SU-DHL-6 (cell line): ENCODE data around the gene TMCO4.

ENCODE experiments used
- H2AFZ ChIP-seq: fragments of 200-600 bp; sonication (generic); 2 replicates; pipeline ENCODE4 v1.6.1; 2014; ENCODE audit warnings: low read depth, mild to moderate bottlenecking, moderate library complexity, mixed read lengths, antibody characterized with exemption, low read length; ENCODE audit not compliant: severe bottlenecking
- H3F3A ChIP-seq: fragments of 200-600 bp; shearing (Covaris generic); 2 replicates; pipeline ENCODE4 v1.6.0; 2016; ENCODE audit warnings: antibody characterized with exemption, mild to moderate bottlenecking; ENCODE audit not compliant: insufficient read depth
- H3K27ac ChIP-seq: fragments of 200-600 bp; sonication (generic); 2 replicates; pipeline ENCODE4 v1.5.1; 2016; ENCODE audit warnings: low read depth, mild to moderate bottlenecking, low read length, moderate library complexity, mixed read lengths
- H3K27me3 ChIP-seq: fragments of 200-600 bp; sonication (generic), shearing (Covaris generic); 2 replicates; pipeline ENCODE4 v1.6.0; 2014; ENCODE audit warnings: mild to moderate bottlenecking, low read length
- H3K36me3 ChIP-seq: fragments of 200-600 bp; sonication (generic); 2 replicates; pipeline ENCODE4 v1.6.1; 2014; ENCODE audit warnings: mild to moderate bottlenecking, low read length, mixed read lengths
- H3K4me2 ChIP-seq: fragments of 300-600, 200-600 bp; shearing (Covaris generic), sonication (generic); 2 replicates; pipeline ENCODE4 v1.6.0; 2014; ENCODE audit warnings: low read length, low read depth, mild to moderate bottlenecking; ENCODE audit not compliant: poor library complexity, severe bottlenecking
- H3K4me3 ChIP-seq: fragments of 200-600 bp; sonication (generic); 2 replicates; pipeline ENCODE4 v1.5.1; 2014; ENCODE audit warnings: antibody characterized with exemption, low read length, mild to moderate bottlenecking, mixed read lengths; ENCODE audit not compliant: insufficient read depth, poor library complexity, severe bottlenecking
- H3K79me2 ChIP-seq: fragments of 200-600 bp; sonication (generic); 2 replicates; pipeline ENCODE4 v1.6.1; 2014; ENCODE audit warnings: mild to moderate bottlenecking, low read length, moderate library complexity; ENCODE audit not compliant: insufficient read depth
- H3K9ac ChIP-seq: fragments of 200-600 bp; sonication (generic); 2 replicates; pipeline ENCODE4 v1.7.0; 2014; ENCODE audit warnings: mild to moderate bottlenecking, low read length
- H3K9me2 ChIP-seq: fragments of 200-600 bp; sonication (generic); replicated peaks from 2 replicates; pipeline ENCODE4 v1.6.1; 2014; ENCODE audit warnings: low read length; ENCODE audit not compliant: insufficient read depth
- H3K9me3 ChIP-seq: fragments of 200-600 bp; sonication (generic); 2 replicates; pipeline ENCODE4 v1.6.1; 2014; ENCODE audit warnings: low read length, mixed read lengths; ENCODE audit not compliant: insufficient read depth
- H4K20me1 ChIP-seq: fragments of 200-600 bp; sonication (generic); 2 replicates; pipeline ENCODE4 v1.6.1; 2014; ENCODE audit warnings: low read depth, mild to moderate bottlenecking, antibody characterized with exemption, low read length, moderate library complexity, mixed read lengths
- CTCF ChIP-seq: fragments of 200-600 bp; sonication (generic); IDR thresholded peaks from one replicate; pipeline ENCODE4 v1.5.1; 2017; ENCODE audit warnings: antibody characterized with exemption, mild to moderate bottlenecking, low read length, moderate library complexity; ENCODE audit not compliant: insufficient read depth, poor library complexity, severe bottlenecking
- EZH2phosphoT487 ChIP-seq: fragments of 200-600 bp; sonication (generic), shearing (Covaris generic); conservative IDR thresholded peaks from 2 replicates; pipeline ENCODE4 v1.6.1; 2018; ENCODE audit warnings: mild to moderate bottlenecking, antibody characterized with exemption, low read length, moderate library complexity, mixed read lengths

Gene TMCO4

GRCh38 chr1:19730793-19731192, 68.9 kb downstream of the TMCO4 start:
- no peak overlapping the region for H2AFZ ChIP-seq

GRCh38 chr1:19730232-19730631, 69.5 kb downstream of the TMCO4 start:
- TF ChIP-seq EZH2phosphoT487 = no peak
- TF ChIP-seq CTCF = no peak
- Histone ChIP-seq H3K9me3 (no peaks in the 10 kb centered on the region), H2AFZ (no peak overlapping the region), H3K27ac (no peak overlapping the region), H3K27me3 (no peaks in the 10 kb centered on the region), H3K4me3 (no peak overlapping the region), H3K9ac (no peak overlapping the region), H3K4me2 (no peak overlapping the region), H3K36me3 (no peaks in the 10 kb centered on the region), H3K79me2 (no peaks in the 10 kb centered on the region), H3F3A (no peaks in the 10 kb centered on the region), H4K20me1 (no peaks in the 10 kb centered on the region), H3K9me2 (no peaks in the 10 kb centered on the region)

More at GRCh38 chr1:19730793-19731192, 68.9 kb downstream of the TMCO4 start:
- Histone ChIP-seq H3K9me3 (no peaks in the 10 kb centered on the region), H3K4me2 (no peak overlapping the region), H3K79me2 (no peaks in the 10 kb centered on the region), H3K9ac (no peak overlapping the region), H3K27me3 (no peaks in the 10 kb centered on the region), H3K9me2 (no peaks in the 10 kb centered on the region), H4K20me1 (no peaks in the 10 kb centered on the region), H3F3A (no peaks in the 10 kb centered on the region), H3K36me3 (no peaks in the 10 kb centered on the region), H3K4me3 (no peak overlapping the region), H3K27ac (no peak overlapping the region)
- TF ChIP-seq EZH2phosphoT487 (no peak), CTCF (no peak)

- Histone ChIP-seq H3K9me3 (no peaks in the 10 kb centered on the region), H3K27me3 (no peaks in the 10 kb centered on the region), H3K9ac (no peak overlapping the region), H3F3A (no peaks in the 10 kb centered on the region), H3K4me3 (no peak overlapping the region), H3K36me3 (no peaks in the 10 kb centered on the region), H4K20me1 (no peaks in the 10 kb centered on the region), H3K4me2 (no peak overlapping the region), H3K79me2 (no peaks in the 10 kb centered on the region), H2AFZ (no peak overlapping the region), H3K9me2 (no peaks in the 10 kb centered on the region), H3K27ac (no peak overlapping the region)
- no peak for TF ChIP-seq EZH2phosphoT487
These were observed 71.1 kb downstream of the TMCO4 start for GRCh38 chr1:19728413-19729145.

- no peak for TF ChIP-seq EZH2phosphoT487
- no peak for TF ChIP-seq CTCF
- Histone ChIP-seq H3K4me2 (no peak overlapping the region), H3K36me3 (no peaks in the 10 kb centered on the region), H4K20me1 (no peaks in the 10 kb centered on the region), H3F3A (no peaks in the 10 kb centered on the region), H3K27me3 (no peaks in the 10 kb centered on the region), H3K9me3 (no peaks in the 10 kb centered on the region), H3K4me3 (no peak overlapping the region), H3K9ac (no peak overlapping the region), H3K27ac (no peak overlapping the region), H3K9me2 (no peaks in the 10 kb centered on the region), H2AFZ (no peak overlapping the region), H3K79me2 (no peaks in the 10 kb centered on the region)
These were observed 74.1 kb downstream of the TMCO4 start for GRCh38 chr1:19725606-19726005.
